Measurements from ENCODE around the gene TRIM66. TPM values are rescaled to one million over a fixed set of nuclear protein-coding genes. Genes with fewer than 3 reads are reported as not detected.

TRIM66 gene
- total RNA-seq, 1 experiment from 2014 or later, result 2.1 TPM

DNA sequence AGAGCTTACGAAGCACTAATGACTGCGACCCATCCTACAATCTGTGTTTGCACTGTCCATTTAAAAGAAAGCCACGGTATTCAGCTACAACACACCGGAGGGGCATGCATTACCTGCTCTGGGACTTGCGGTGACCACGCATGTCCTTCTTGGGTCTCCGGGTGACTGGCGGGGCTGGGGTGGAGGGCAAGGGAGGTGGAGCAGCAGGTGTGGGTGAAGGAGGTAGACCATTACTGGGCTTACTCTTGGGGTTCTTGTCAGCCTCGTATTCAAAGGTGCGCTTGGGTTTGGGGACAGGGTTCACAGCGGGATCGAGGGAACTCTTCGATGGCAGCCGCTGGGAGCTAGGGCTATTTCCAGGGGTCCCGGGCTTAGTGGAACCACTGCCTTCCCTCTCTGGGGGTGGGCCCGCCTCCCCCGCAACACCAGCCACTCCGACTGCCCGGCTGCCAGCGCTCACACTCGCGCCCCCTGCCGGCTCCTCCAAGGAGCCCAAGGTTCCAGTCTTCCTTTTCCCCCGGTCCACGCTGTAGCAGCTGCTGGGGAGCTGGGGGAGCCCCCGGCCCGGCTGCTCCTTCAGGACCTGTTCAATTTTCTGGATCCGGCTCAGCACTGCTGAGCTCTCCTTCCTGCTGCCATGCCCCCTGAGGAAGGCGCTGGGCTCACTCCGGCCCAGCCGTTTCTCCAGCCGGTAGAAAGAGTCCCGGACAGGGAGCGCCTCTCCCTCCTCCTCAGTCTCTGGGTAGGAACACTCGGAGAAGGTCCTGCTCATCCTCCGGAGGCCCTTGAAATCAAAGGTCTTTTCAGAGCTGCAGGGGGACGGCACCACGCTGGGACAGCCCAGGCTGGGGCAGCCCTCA, 47.6 kb upstream of the TRIM66 start:
- H2AK5ac ChIP-seq (ENCODE audit: insufficient read length, low read length), result no peak overlapping the region
- H2BK15ac ChIP-seq (ENCODE audit: low read depth, low read length), result no peak overlapping the region
- H3K4me1 ChIP-seq (ENCODE audit: insufficient read depth, low read length), result no peaks in the 10 kb centered on the region; the same call in 1 of the 2 replicates
- H3K79me2 ChIP-seq (ENCODE audit: insufficient read depth, low read length), result no peaks in the 10 kb centered on the region
- H3K27me3 ChIP-seq (ENCODE audit: insufficient read depth, low read length), result no peaks in the 10 kb centered on the region
- no peak overlapping the region for H2BK12ac ChIP-seq (ENCODE audit: insufficient read length, low read depth, low read length)
- no peak overlapping the region for H2AFZ ChIP-seq (ENCODE audit: low read length)
- no peak overlapping the region for H3K23ac ChIP-seq (ENCODE audit: insufficient read length, low read depth, low read length)
- TF ChIP-seq CTCF (conservative IDR thresholded peaks at IDR 0.05), result peak; percentile 42
- Mint-ChIP-seq H3K27me3 (ENCODE audit: low read depth) (no peaks in the 10 kb centered on the region; the same call in 1 of the 2 replicates), H3K36me3 (ENCODE audit: insufficient read depth in 1 of 3, low read depth in 3 of 3) (peaks cover 3 to 6% (median 4%) of the 10 kb centered on the region in 3 experiments; a peak in 3 of 7 replicates), H3K4me1 (peaks cover 4 to 6% of the 10 kb centered on the region in 2 experiments; a peak in 1 of 4 replicates), H3K9me3 (no peaks in the 10 kb centered on the region), H3K4me3 (no peak overlapping the region), H3K27ac (peak overlapping the region in 1 of 3 experiments; percentile 55; a peak in 1 of 7 replicates)
- H3K4ac ChIP-seq (ENCODE audit: low read depth, low read length), result no peak overlapping the region
- H3K18ac ChIP-seq (ENCODE audit: insufficient read length, low read depth, low read length), result no peak overlapping the region
- no peak overlapping the region for H3K14ac ChIP-seq (ENCODE audit: insufficient read depth, low read length)
- no peak overlapping the region for H4K5ac ChIP-seq (ENCODE audit: insufficient read length, low read depth, low read length)
- no peak overlapping the region for H3K4me2 ChIP-seq (ENCODE audit: insufficient read depth, insufficient read length, low read length)
- no peak overlapping the region for H3K9ac ChIP-seq (ENCODE audit: extremely low read depth, insufficient read length, low read length)
- no peak overlapping the region for H2BK20ac ChIP-seq (ENCODE audit: low read depth, low read length, poor library complexity, severe bottlenecking)
- peak; percentile 57 for DNase-seq
- H3K56ac ChIP-seq (ENCODE audit: insufficient read length, low read depth, low read length), result no peak overlapping the region
- no peak overlapping the region for H3K27ac ChIP-seq (ENCODE audit: insufficient read length, low read depth, low read length)
- no peak overlapping the region for H2BK5ac ChIP-seq (ENCODE audit: insufficient read length, low read length)
- no peak overlapping the region for H4K91ac ChIP-seq (ENCODE audit: insufficient read length, low read depth, low read length)
- no CpG with 5 or more reads among the region's 38 CpGs for WGBS (ENCODE audit: extremely low coverage, insufficient read length, low lambda C conversion rate)
- no peak overlapping the region for H2BK120ac ChIP-seq (ENCODE audit: low read depth, low read length, poor library complexity, severe bottlenecking)
- H3K79me1 ChIP-seq (ENCODE audit: insufficient read depth, low read depth, low read length, poor library complexity, severe bottlenecking), result no peaks in the 10 kb centered on the region
- no peaks in the 10 kb centered on the region for H3K9me3 ChIP-seq (ENCODE audit: control insufficient read depth, low read depth, low read length)
- H3K23me2 ChIP-seq (ENCODE audit: insufficient read length, low read depth, low read length, poor library complexity, severe bottlenecking), result peaks cover 2% of the 10 kb centered on the region
- no peaks in the 10 kb centered on the region for H4K20me1 ChIP-seq (ENCODE audit: control insufficient read depth, insufficient read depth, insufficient read length)
- no peak overlapping the region for H4K8ac ChIP-seq (replicated peaks; ENCODE audit: insufficient read length, low read depth, low read length)
- H3T11ph ChIP-seq (ENCODE audit: low read length), result no peak overlapping the region
